LNCAP (cell line): ENCODE data around the gene KLHDC3.

Source experiments
- CTCF ChIP-seq: fragments of 450-650 bp; IDR thresholded peaks from 2 replicates; pipeline ENCODE4 v1.5.1; 2017; ENCODE audit warnings: mild to moderate bottlenecking

The KLHDC3 gene

GRCh38 chr6:42996513-42996912 lies 17.5 kb upstream of the KLHDC3 start:
- TF ChIP-seq CTCF, result peak; percentile 19; the same call in 1 of the 2 replicates

GRCh38 chr6:43001843-43002242 lies 12.2 kb upstream of the KLHDC3 start:
- TF ChIP-seq CTCF, result no peak

- TF ChIP-seq CTCF, result no peak
Measured at GRCh38 chr6:43005844-43006243, 8.2 kb upstream of the KLHDC3 start.

GRCh38 chr6:43006251-43006650 lies 7.8 kb upstream of the KLHDC3 start:
- TF ChIP-seq CTCF, result no peak

DNA sequence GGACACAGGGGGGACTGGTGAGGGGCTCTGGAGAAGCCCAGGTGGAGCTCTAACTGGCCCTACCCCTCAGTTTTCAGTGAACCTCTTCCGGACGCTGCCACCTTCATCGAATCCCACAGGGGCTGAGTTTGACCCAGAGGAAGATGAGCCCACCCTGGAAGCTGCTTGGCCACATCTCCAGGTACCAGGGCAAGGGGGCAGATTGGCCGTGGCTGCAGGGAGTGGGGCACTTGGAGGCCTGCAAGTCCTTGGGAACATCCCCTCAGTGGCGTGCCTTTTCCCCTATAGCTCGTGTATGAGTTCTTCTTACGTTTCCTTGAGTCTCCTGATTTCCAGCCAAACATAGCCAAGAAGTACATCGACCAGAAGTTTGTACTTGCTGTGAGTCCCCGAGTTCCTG lies 6.9 kb upstream of the KLHDC3 start:
- no peak for TF ChIP-seq CTCF

- TF ChIP-seq CTCF, result no peak; the same call in 1 of the 2 replicates
Measured at GRCh38 chr6:43009124-43009523, 4.9 kb upstream of the KLHDC3 start.

DNA sequence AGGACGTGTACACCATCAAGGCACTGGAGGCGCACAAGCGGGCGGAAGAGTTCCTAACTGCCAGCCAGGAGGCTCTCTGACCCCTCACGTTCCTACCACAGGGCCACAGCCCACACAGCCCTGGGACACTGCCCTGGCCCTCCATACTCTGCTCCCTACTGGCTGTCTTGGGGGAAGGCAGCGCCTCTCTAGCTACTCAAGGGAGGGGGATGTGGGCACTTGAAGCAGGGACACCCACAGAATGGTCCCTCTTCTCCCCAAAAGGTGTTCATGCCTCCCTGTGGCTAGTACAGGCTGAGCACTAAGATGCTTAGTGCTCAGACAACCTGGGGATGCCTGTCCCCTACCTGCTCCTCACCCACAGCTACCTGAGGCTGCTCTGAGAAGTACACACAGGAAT lies 2.8 kb upstream of the KLHDC3 start:
- TF ChIP-seq CTCF, result no peak

DNA sequence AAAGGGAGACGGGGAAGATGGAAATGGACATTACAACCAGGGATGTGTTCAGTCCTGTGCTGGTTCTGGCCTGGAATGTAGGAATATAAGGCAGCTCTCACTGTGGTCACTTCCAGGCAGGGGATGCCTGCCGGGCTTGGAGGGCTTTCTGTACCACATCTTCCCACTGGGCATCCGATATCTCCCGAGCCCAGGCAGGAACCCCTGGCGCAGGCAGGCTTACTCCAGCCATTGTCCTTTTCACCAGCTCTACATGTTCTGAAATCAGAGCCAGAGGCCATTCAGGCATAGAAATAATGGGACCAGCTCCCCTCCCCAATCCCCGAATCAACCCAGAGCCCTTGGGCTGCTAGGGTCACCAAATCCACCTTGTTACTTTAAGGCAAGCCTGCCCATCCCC lies 1.7 kb upstream of the KLHDC3 start:
- TF ChIP-seq CTCF, result no peak
